Liver (tissue), 9 donors: ENCODE measurements around the gene SYT2. TPM values are rescaled to one million over a fixed set of nuclear protein-coding genes. Genes with fewer than 3 reads are reported as not detected.
A peak's percentile ranks its signal among the peaks of the same experiment; 100 is the strongest.

ENCODE experiments used
- DNase-seq: peaks from one replicate; pipeline ENCODE4 v3.0.0-alpha.2; 2017; ENCODE audit warnings: low spot score
- H3K27ac ChIP-seq, 2 donors: one replicate each; pipeline ENCODE4 v1.7.0; 2013; ENCODE audit warnings: inconsistent platforms in 2 of 2, low read length in 2 of 2, control low read depth in 1 of 2, low read depth in 1 of 2, mild to moderate bottlenecking in 1 of 2
- H3K27me3 ChIP-seq, 4 donors: one replicate each; pipeline versions ENCODE4 v1.6.1 to v1.7.0; 2013; ENCODE audit warnings: low read length in 3 of 4, inconsistent platforms in 1 of 4, mild to moderate bottlenecking in 1 of 4, moderate library complexity in 1 of 4; ENCODE audit not compliant: control insufficient read depth in 4 of 4, insufficient read depth in 4 of 4
- H3K36me3 ChIP-seq, 4 donors: one replicate each; pipeline versions ENCODE4 v1.6.1 to v1.7.0; 2013; ENCODE audit warnings: low read length in 3 of 4, mild to moderate bottlenecking in 3 of 4, low read depth in 1 of 4, moderate library complexity in 1 of 4; ENCODE audit not compliant: control insufficient read depth in 4 of 4, insufficient read depth in 3 of 4
- H3K4me1 ChIP-seq, 4 donors: one replicate each; pipeline versions ENCODE4 v1.6.1 to v1.7.0; 2013; ENCODE audit warnings: low read length in 3 of 4, mild to moderate bottlenecking in 3 of 4, moderate library complexity in 1 of 4; ENCODE audit not compliant: control insufficient read depth in 4 of 4, insufficient read depth in 4 of 4
- H3K4me3 ChIP-seq, 3 donors: one replicate each; pipeline versions ENCODE4 v1.6.1 to v1.7.0; 2013; ENCODE audit warnings: low read length in 3 of 3, control low read depth in 1 of 3, low read depth in 1 of 3, mild to moderate bottlenecking in 1 of 3
- H3K9ac ChIP-seq, 2 donors: one replicate each; pipeline ENCODE4 v1.7.0; 2013; ENCODE audit warnings: low read length in 2 of 2, mild to moderate bottlenecking in 2 of 2, moderate library complexity in 2 of 2, control low read depth in 1 of 2, low read depth in 1 of 2
- H3K9me3 ChIP-seq, 4 donors: one replicate each; pipeline versions ENCODE4 v1.6.1 to v1.7.0; 2013; ENCODE audit warnings: low read length in 3 of 4; ENCODE audit not compliant: control insufficient read depth in 4 of 4
- FOXA2 ChIP-seq: IDR thresholded peaks from 2 replicates; pipeline ENCODE4 v1.6.1; 2016; ENCODE audit warnings: antibody characterized with exemption
- GABPA ChIP-seq, 2 donors: IDR thresholded peaks in 1 of 2; conservative IDR thresholded peaks in 1 of 2; 2 replicates each; pipeline ENCODE4 v1.6.1; 2016; ENCODE audit warnings: antibody characterized with exemption in 2 of 2, mild to moderate bottlenecking in 1 of 2, moderate library complexity in 1 of 2
- HNF4A ChIP-seq, 2 donors: conservative IDR thresholded peaks; 2 replicates each; pipeline ENCODE4 v1.6.1; 2016; ENCODE audit warnings: antibody characterized with exemption in 2 of 2, mild to moderate bottlenecking in 2 of 2
- HNF4G ChIP-seq: IDR thresholded peaks from 2 replicates; pipeline ENCODE4 v1.6.1; 2016; ENCODE audit warnings: antibody characterized with exemption
- NR2F2 ChIP-seq: IDR thresholded peaks from 2 replicates; pipeline ENCODE4 v1.6.1; 2016; ENCODE audit warnings: antibody characterized with exemption
- RAD21 ChIP-seq, 2 donors: IDR thresholded peaks; 2 replicates each; pipeline ENCODE4 v1.6.1; 2016; ENCODE audit warnings: antibody characterized with exemption in 2 of 2, mild to moderate bottlenecking in 2 of 2
- RXRA ChIP-seq, 2 donors: IDR thresholded peaks; 2 replicates each; pipeline ENCODE4 v1.6.1; 2017 to 2018; ENCODE audit warnings: antibody characterized with exemption in 2 of 2, mild to moderate bottlenecking in 1 of 2
- SP1 ChIP-seq: IDR thresholded peaks from 2 replicates; pipeline ENCODE4 v1.6.1; 2018; ENCODE audit warnings: antibody characterized with exemption, mild to moderate bottlenecking
- WGBS: extraction: QIAGEN DNeasy Blood & Tissue Kit; methylation state at CpG from one replicate; pipeline ENCODE4 v1.1.7; 2013; 5-methylcytosine and 5-hydroxymethylcytosine counted together
- polyA plus RNA-seq, 2 donors: library from polyadenylated mRNA; stranded (reverse) in 1 of 2; unstranded in 1 of 2; fragments of 200-250 nt in 1 of 2; fragments of >200 nt in 1 of 2; fragmentation: Nextera tagmentation in 1 of 2; extraction: Ambion mirVana in 1 of 2; gene quantifications; one replicate each; pipeline versions ENCODE4 v1.2.1 to v1.2.3, GENCODE V29; 2013 to 2015
- total RNA-seq, 2 donors: library from RNA; depleted of rRNA; stranded (reverse); fragments of >200 nt; gene quantifications; one replicate each; pipeline ENCODE4 v1.2.3, GENCODE V29; 2014
- TF ChIP-seq, protein P1 (sequence below): IDR thresholded peaks from 2 replicates; pipeline ENCODE4 v1.6.1; 2016; ENCODE audit warnings: antibody characterized with exemption
- TF ChIP-seq, protein P2 (sequence below): fragments of 150-350 bp; IDR thresholded peaks from 2 replicates; pipeline ENCODE4 v1.5.1; 2017; ENCODE audit warnings: improper control_type of control experiment, low read depth, low read length; ENCODE audit not compliant: missing input control
- TF ChIP-seq, protein P3 (sequence below): IDR thresholded peaks from 2 replicates; pipeline ENCODE4 v1.6.1; 2016; ENCODE audit warnings: antibody characterized with exemption
- TF ChIP-seq, protein P4 (sequence below): IDR thresholded peaks from 2 replicates; pipeline ENCODE4 v1.6.1; 2016; ENCODE audit warnings: antibody characterized with exemption
- donor health status: healthy.
- donor health status: healthy.
- donor health status: healthy.
- donor health status: healthy.
- donor health status: healthy.

SYT2 gene
- total and polyA plus RNA-seq, 4 donors = under 0.01 to 0.07 TPM; not detected in 2

DNA sequence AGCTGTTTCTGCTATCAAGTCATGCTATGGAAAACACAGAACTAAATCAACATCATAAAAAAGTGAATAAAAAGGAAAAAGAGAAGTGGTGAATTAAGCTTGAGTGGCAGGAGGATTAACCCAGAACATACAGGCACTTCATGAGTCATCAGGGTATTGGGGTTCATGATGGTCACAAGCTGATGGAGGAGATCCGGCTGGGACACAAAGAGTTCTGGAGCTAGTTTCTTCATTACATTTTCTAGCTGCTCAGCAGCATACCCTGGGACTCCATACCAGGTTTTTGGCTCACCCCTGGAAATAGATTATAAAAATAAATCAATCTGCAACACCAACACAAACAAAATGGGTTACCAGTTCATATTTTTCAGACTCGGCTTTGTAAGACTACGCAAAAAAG lies 42.5 kb upstream of the SYT2 start:
- no peak for DNase-seq
- Histone ChIP-seq H3K27me3 (no peaks in the 10 kb centered on the region), H3K4me1 (peaks cover 0 to 6% (median 5%) of the 10 kb centered on the region in 4 donors), H3K9ac (no peak overlapping the region), H3K27ac (no peak overlapping the region), H3K36me3 (peaks cover 8 to 59% (median 32%) of the 10 kb centered on the region in 4 donors), H3K9me3 (no peaks in the 10 kb centered on the region), H3K4me3 (no peak overlapping the region)
- TF ChIP-seq RAD21 (IDR thresholded peaks at IDR 0.05) = no peak
- TF ChIP-seq FOXA2 = no peak
- TF ChIP-seq HNF4A (conservative IDR thresholded peaks at IDR 0.05) = no peak
- no peak for TF ChIP-seq GABPA (IDR thresholded peaks at IDR 0.05 in 1 of 2, conservative IDR thresholded peaks at IDR 0.05 in 1 of 2)
- TF ChIP-seq, protein P1, sequence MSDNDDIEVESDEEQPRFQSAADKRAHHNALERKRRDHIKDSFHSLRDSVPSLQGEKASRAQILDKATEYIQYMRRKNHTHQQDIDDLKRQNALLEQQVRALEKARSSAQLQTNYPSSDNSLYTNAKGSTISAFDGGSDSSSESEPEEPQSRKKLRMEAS = no peak
- no peak for TF ChIP-seq HNF4G
- TF ChIP-seq, protein P2, sequence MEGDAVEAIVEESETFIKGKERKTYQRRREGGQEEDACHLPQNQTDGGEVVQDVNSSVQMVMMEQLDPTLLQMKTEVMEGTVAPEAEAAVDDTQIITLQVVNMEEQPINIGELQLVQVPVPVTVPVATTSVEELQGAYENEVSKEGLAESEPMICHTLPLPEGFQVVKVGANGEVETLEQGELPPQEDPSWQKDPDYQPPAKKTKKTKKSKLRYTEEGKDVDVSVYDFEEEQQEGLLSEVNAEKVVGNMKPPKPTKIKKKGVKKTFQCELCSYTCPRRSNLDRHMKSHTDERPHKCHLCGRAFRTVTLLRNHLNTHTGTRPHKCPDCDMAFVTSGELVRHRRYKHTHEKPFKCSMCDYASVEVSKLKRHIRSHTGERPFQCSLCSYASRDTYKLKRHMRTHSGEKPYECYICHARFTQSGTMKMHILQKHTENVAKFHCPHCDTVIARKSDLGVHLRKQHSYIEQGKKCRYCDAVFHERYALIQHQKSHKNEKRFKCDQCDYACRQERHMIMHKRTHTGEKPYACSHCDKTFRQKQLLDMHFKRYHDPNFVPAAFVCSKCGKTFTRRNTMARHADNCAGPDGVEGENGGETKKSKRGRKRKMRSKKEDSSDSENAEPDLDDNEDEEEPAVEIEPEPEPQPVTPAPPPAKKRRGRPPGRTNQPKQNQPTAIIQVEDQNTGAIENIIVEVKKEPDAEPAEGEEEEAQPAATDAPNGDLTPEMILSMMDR = no peak
- TF ChIP-seq RXRA (IDR thresholded peaks at IDR 0.05) = no peak
- TF ChIP-seq, protein P3, sequence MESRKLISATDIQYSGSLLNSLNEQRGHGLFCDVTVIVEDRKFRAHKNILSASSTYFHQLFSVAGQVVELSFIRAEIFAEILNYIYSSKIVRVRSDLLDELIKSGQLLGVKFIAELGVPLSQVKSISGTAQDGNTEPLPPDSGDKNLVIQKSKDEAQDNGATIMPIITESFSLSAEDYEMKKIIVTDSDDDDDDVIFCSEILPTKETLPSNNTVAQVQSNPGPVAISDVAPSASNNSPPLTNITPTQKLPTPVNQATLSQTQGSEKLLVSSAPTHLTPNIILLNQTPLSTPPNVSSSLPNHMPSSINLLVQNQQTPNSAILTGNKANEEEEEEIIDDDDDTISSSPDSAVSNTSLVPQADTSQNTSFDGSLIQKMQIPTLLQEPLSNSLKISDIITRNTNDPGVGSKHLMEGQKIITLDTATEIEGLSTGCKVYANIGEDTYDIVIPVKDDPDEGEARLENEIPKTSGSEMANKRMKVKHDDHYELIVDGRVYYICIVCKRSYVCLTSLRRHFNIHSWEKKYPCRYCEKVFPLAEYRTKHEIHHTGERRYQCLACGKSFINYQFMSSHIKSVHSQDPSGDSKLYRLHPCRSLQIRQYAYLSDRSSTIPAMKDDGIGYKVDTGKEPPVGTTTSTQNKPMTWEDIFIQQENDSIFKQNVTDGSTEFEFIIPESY = no peak
- 59% methylated on average over 3 of the region's 3 CpGs for WGBS

DNA sequence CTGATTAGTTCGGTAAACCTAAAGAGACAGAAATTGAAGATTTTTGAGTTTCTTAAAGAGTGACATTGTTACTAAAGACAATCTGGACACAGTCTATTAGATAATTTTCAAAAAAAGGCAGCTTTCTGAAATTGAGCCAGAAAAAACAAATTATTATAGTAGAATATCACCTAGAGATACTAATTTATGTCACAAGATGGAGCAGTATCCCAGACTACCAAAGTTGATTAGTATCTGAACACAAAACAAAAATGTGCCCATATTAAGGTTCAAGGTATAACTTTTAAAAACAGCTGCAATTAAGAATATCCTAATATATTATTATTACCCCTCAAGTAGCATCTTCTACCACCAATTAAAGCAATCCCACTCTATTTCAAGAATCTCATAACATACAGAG lies 40.5 kb upstream of the SYT2 start:
- Histone ChIP-seq H3K9ac (no peak overlapping the region), H3K9me3 (no peaks in the 10 kb centered on the region), H3K4me3 (no peak overlapping the region), H3K27me3 (no peaks in the 10 kb centered on the region), H3K27ac (no peak overlapping the region), H3K4me1 (peaks cover 0 to 6% (median 5%) of the 10 kb centered on the region in 4 donors), H3K36me3 (peaks cover 5 to 45% (median 26%) of the 10 kb centered on the region in 4 donors)
- peak; percentile 32 to 50 for TF ChIP-seq RAD21 (IDR thresholded peaks at IDR 0.05)
- no peak for TF ChIP-seq HNF4A (conservative IDR thresholded peaks at IDR 0.05)
- WGBS = 91% methylated on average over 1 of the region's 1 CpG
- no peak for DNase-seq

DNA sequence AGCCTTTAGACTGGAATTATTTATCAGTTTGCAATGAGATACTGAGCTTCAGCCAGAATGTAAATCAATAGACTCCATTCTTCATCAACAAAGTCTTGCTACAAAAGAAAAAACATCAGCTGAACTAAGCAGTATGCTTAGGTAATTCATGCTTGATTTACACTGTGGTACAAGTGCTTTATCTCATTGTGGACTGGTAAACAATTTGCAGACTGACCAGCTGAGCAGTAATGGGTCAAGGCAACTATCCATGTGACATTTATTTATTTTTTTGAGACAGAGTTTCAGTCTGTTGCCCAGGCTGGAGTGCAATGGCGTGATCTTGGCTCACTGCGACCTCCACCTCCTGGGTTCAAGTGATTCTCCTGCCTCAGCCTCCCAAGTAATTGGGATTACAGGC lies 39.8 kb upstream of the SYT2 start:
- H3K9ac ChIP-seq = no peak overlapping the region
- peaks cover 5 to 45% (median 27%) of the 10 kb centered on the region in 4 donors for H3K36me3 ChIP-seq
- 50% methylated on average over 2 of the region's 2 CpGs for WGBS

More for the DNA sequence above, 39.8 kb upstream of the SYT2 start:
- TF ChIP-seq SP1 = peak; percentile 27
- peak; percentile 6 to 37 for TF ChIP-seq RAD21 (IDR thresholded peaks at IDR 0.05)
- TF ChIP-seq FOXA2 = peak; percentile 44
- TF ChIP-seq NR2F2 = no peak
- peak; percentile 33 to 63 for TF ChIP-seq RXRA (IDR thresholded peaks at IDR 0.05)
- TF ChIP-seq, protein P4, sequence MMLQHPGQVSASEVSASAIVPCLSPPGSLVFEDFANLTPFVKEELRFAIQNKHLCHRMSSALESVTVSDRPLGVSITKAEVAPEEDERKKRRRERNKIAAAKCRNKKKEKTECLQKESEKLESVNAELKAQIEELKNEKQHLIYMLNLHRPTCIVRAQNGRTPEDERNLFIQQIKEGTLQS = no peak
- TF ChIP-seq HNF4A (conservative IDR thresholded peaks at IDR 0.05) = peak; percentile 50 to 61
- peaks cover 0 to 6% (median 5%) of the 10 kb centered on the region in 4 donors for H3K4me1 ChIP-seq
- no peaks in the 10 kb centered on the region for H3K27me3 ChIP-seq
- H3K9me3 ChIP-seq = no peaks in the 10 kb centered on the region
- no peak for DNase-seq
- H3K27ac ChIP-seq = peak overlapping the region in 1 of 2 donors; percentile 43
- no peak overlapping the region for H3K4me3 ChIP-seq
